ENCODE results near the gene SPNS3.
A peak's percentile ranks its signal among the peaks of the same experiment; 100 is the strongest.

Gene SPNS3

DNA sequence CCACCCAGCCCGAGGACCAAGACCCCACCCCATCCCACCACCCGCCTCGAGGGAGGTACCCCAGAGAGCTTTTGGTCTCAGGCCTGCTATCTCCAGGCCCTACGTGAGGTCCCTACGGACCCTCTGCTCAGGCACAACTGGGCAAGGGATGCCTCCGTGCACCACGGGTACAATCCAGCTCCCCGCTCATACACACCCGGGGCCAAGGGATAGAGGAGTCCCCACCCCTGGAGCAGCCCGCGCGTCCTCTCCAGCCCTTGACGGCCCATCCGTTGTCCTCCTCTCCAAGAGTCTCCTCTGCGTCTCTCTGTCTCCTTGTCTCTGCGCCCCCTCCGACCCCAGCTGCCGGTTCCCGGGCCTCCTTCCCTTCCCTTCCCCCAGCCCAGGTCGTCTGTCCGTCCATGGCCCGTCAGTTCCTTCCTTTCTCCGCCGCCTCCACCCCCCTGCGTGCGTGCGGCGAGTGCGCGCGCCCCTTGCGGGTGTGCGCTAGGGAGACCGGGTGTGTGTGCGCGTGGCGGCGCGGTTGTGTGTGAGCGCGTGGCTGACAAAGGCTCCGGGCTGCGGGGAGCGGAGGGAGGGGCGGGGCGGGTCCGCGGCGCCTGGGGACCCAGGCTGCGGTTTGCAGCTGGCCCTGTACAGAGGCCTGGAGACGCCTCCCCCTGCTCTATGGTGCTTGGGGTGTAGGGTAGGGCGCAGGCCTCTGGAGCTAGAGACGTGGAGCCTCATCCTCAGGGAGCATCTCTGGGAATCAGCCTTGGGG, 65.9 kb downstream of the SPNS3 start:
- peaks cover 47% of the 10 kb centered on the region for H3K79me1 ChIP-seq (ENCODE audit: low read length)
- peak overlapping the region; percentile 86 for H4K91ac ChIP-seq (ENCODE audit: low read depth, low read length)
- H3K14ac ChIP-seq (ENCODE audit: low read length): peak overlapping the region; percentile 88
- H3K4me2 ChIP-seq (ENCODE audit: low read length): peak overlapping the region; percentile 93
- peaks cover 13 to 14% of the 10 kb centered on the region in 2 experiments for H3K36me3 ChIP-seq (ENCODE audit: control insufficient read depth in 1 of 2, insufficient read depth in 2 of 2, low read length in 2 of 2)
- H2AK5ac ChIP-seq (ENCODE audit: low read length): peak overlapping the region; percentile 50
- WGBS (ENCODE audit: extremely low coverage, insufficient coverage, insufficient read length): no CpG with 5 or more reads among the region's 53 CpGs
- no peak for DNase-seq
- peak overlapping the region; percentile 96 for H3K9ac ChIP-seq (ENCODE audit: low read length)
- H3K18ac ChIP-seq (ENCODE audit: low read length): peak overlapping the region; percentile 56
- H3K4me1 ChIP-seq (ENCODE audit: control insufficient read depth in 1 of 2, insufficient read depth in 2 of 2, low read length in 2 of 2): peaks cover 48 to 54% of the 10 kb centered on the region in 2 experiments
- peak overlapping the region; percentile 73 for H2BK5ac ChIP-seq (ENCODE audit: low read depth, low read length, poor library complexity)
- H3K23ac ChIP-seq (ENCODE audit: low read length): no peak overlapping the region
- H2AFZ ChIP-seq (ENCODE audit: insufficient read depth, low read length, poor library complexity): peak overlapping the region; percentile 57
- peak overlapping the region; percentile 19 for H2BK12ac ChIP-seq (ENCODE audit: low read length)
- no peak overlapping the region for H4K12ac ChIP-seq (ENCODE audit: low read depth, low read length)
- H3K4me3 ChIP-seq (ENCODE audit: low read depth, low read length): peak overlapping the region; percentile 88
- peak overlapping the region; percentile 34 for H3K27ac ChIP-seq (ENCODE audit: low read depth, low read length)
- peak overlapping the region; percentile 97 for H3K4ac ChIP-seq (ENCODE audit: low read depth, low read length)
- H3K9me3 ChIP-seq (ENCODE audit: insufficient read depth, low read depth, low read length): no peaks in the 10 kb centered on the region
- peak overlapping the region; percentile 69 for H2BK120ac ChIP-seq (ENCODE audit: insufficient read depth, low read length, poor library complexity)
- H3K27me3 ChIP-seq (ENCODE audit: insufficient read depth, low read length): no peaks in the 10 kb centered on the region
- H4K8ac ChIP-seq (ENCODE audit: low read depth, low read length): peak overlapping the region; percentile 72
- H3K79me2 ChIP-seq (ENCODE audit: control insufficient read depth, insufficient read depth, low read length, poor library complexity): peaks cover 40% of the 10 kb centered on the region

DNA sequence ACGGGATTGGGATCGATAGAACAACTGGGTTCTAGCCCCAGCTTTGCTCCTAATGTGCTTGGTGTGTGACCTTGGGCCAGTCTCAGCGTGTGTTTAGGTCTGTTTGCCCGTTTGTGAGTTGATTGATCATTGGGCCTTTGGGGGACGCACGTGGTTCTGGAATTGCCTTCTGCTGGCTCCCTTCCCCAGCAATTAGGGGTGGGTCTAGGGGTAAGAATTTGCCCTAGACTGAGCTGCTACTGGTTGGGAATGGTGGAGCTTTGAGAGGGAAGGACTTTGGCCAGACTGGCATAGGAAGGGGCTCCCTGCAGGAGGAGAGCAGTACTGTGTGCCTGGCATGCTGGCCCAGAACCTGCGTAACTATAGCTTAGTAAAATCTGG, 66.4 kb downstream of the SPNS3 start:
- Histone ChIP-seq H4K12ac (ENCODE audit: low read depth, low read length) (no peak overlapping the region), H3K36me3 (ENCODE audit: control insufficient read depth in 1 of 2, insufficient read depth in 2 of 2, low read length in 2 of 2) (peaks cover 13 to 14% of the 10 kb centered on the region in 2 experiments), H3K4me3 (ENCODE audit: low read depth, low read length) (peak overlapping the region; percentile 88), H2BK120ac (ENCODE audit: insufficient read depth, low read length, poor library complexity) (peak overlapping the region; percentile 48), H3K9ac (ENCODE audit: low read length) (peak overlapping the region; percentile 96), H3K4ac (ENCODE audit: low read depth, low read length) (peak overlapping the region; percentile 97), H3K4me2 (ENCODE audit: low read length) (peak overlapping the region; percentile 93), H4K8ac (ENCODE audit: low read depth, low read length) (peak overlapping the region; percentile 61), H2BK5ac (ENCODE audit: low read depth, low read length, poor library complexity) (peak overlapping the region; percentile 73), H3K23ac (ENCODE audit: low read length) (no peak overlapping the region), H3K27me3 (ENCODE audit: insufficient read depth, low read length) (no peaks in the 10 kb centered on the region), H3K14ac (ENCODE audit: low read length) (peak overlapping the region; percentile 57), H3K4me1 (ENCODE audit: control insufficient read depth in 1 of 2, insufficient read depth in 2 of 2, low read length in 2 of 2) (peaks cover 52 to 60% of the 10 kb centered on the region in 2 experiments), H2AK5ac (ENCODE audit: low read length) (peak overlapping the region; percentile 5), H2BK12ac (ENCODE audit: low read length) (peak overlapping the region; percentile 11), H2AFZ (ENCODE audit: insufficient read depth, low read length, poor library complexity) (peak overlapping the region; percentile 57), H3K9me3 (ENCODE audit: insufficient read depth, low read depth, low read length) (no peaks in the 10 kb centered on the region), H3K27ac (ENCODE audit: low read depth, low read length) (peak overlapping the region; percentile 34), H3K79me2 (ENCODE audit: control insufficient read depth, insufficient read depth, low read length, poor library complexity) (peaks cover 42% of the 10 kb centered on the region), H3K18ac (ENCODE audit: low read length) (peak overlapping the region; percentile 56), H3K79me1 (ENCODE audit: low read length) (peaks cover 50% of the 10 kb centered on the region), H4K91ac (ENCODE audit: low read depth, low read length) (peak overlapping the region; percentile 86)
- WGBS (ENCODE audit: extremely low coverage, insufficient coverage, insufficient read length): no CpG with 5 or more reads among the region's 7 CpGs
- no peak for DNase-seq

DNA sequence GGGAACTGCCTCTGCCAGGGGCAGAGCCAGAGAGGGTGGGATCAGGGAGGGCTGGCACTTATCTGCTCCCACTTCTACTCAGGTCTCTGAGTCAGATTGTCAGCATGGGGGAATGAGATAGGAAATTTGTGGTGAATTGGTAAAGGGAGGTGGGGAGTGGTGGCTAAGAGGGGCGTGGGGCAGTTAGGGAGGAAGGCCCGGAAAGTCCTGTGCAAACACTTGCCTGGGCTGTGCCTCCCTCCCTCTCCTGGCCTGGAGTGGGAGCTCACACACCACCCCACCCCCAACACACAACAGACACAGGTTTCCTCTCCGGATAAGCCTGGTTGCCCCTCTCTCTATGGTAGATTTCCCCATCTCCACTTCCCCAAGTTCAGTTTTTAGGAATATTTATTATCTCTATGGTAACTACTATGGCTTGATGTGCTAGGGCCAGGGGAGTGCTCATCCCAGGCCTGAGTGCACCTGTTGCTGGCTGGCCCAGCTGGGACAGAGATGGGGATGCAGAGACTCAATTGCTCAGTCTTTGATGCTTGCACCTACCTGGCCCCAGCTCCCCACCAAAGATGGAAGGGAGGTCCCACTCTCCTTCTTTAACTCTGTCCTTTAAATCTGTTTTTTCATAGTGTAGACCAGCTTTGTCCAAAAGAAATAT, 67.7 kb downstream of the SPNS3 start:
- Histone ChIP-seq H2AFZ (ENCODE audit: insufficient read depth, low read length, poor library complexity) (no peak overlapping the region), H3K79me1 (ENCODE audit: low read length) (peaks cover 60% of the 10 kb centered on the region), H2AK5ac (ENCODE audit: low read length) (no peak overlapping the region), H3K14ac (ENCODE audit: low read length) (no peak overlapping the region), H4K91ac (ENCODE audit: low read depth, low read length) (peak overlapping the region; percentile 52), H3K4me3 (ENCODE audit: low read depth, low read length) (peak overlapping the region; percentile 88), H3K23ac (ENCODE audit: low read length) (no peak overlapping the region), H2BK12ac (ENCODE audit: low read length) (no peak overlapping the region), H3K79me2 (ENCODE audit: control insufficient read depth, insufficient read depth, low read length, poor library complexity) (peaks cover 53% of the 10 kb centered on the region), H3K9ac (ENCODE audit: low read length) (no peak overlapping the region), H2BK5ac (ENCODE audit: low read depth, low read length, poor library complexity) (peak overlapping the region; percentile 17), H3K4me2 (ENCODE audit: low read length) (peak overlapping the region; percentile 93), H4K8ac (ENCODE audit: low read depth, low read length) (no peak overlapping the region), H2BK120ac (ENCODE audit: insufficient read depth, low read length, poor library complexity) (peak overlapping the region; percentile 9), H3K9me3 (ENCODE audit: insufficient read depth, low read depth, low read length) (no peaks in the 10 kb centered on the region), H3K18ac (ENCODE audit: low read length) (peak overlapping the region; percentile 34), H3K4me1 (ENCODE audit: control insufficient read depth in 1 of 2, insufficient read depth in 2 of 2, low read length in 2 of 2) (peaks cover 63 to 72% of the 10 kb centered on the region in 2 experiments), H3K27ac (ENCODE audit: low read depth, low read length) (peak overlapping the region; percentile 29), H3K27me3 (ENCODE audit: insufficient read depth, low read length) (no peaks in the 10 kb centered on the region), H4K12ac (ENCODE audit: low read depth, low read length) (no peak overlapping the region), H3K36me3 (ENCODE audit: control insufficient read depth in 1 of 2, insufficient read depth in 2 of 2, low read length in 2 of 2) (peaks cover 13 to 18% of the 10 kb centered on the region in 2 experiments), H3K4ac (ENCODE audit: low read depth, low read length) (peak overlapping the region; percentile 97)
- WGBS (ENCODE audit: extremely low coverage, insufficient coverage, insufficient read length): no CpG with 5 or more reads among the region's 3 CpGs
- DNase-seq: no peak

DNA sequence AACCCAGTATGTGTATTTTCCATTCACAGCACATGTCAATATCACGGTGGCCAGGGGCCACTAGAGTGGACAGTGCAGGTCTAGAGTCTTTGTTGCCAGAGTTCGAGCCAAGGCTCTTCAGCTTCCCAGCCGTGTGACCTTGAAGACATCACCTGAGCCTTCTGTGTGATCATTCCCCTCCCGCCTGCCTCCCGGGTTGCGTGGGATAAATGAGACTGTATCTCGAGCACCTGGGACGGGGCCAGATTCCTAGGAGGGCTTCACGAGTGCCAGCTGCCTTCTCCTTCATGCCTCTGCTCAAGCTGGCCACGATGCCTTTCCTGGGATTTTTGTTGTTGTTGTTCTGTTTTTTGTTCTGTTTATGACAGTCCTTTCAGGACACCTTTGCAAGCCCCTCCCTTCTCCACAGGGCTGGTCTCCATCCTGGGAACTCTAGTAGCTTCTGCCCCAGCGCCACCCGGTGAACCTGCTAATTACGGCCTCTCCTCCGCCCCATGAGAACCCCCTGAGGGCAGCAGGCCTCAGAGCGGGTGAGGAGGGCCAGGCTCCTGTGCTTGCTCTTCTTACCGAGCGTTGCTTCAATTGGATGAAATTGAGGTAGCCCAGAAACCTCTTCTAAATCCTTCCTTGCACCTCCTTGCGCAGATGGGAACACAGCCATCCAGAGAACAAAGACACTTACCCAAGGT, 68.9 kb downstream of the SPNS3 start:
- Histone ChIP-seq H2AFZ (ENCODE audit: insufficient read depth, low read length, poor library complexity) (no peak overlapping the region), H3K4me1 (ENCODE audit: control insufficient read depth in 1 of 2, insufficient read depth in 2 of 2, low read length in 2 of 2) (peaks cover 64 to 78% of the 10 kb centered on the region in 2 experiments), H2BK5ac (ENCODE audit: low read depth, low read length, poor library complexity) (peak overlapping the region; percentile 43), H3K23ac (ENCODE audit: low read length) (no peak overlapping the region), H4K91ac (ENCODE audit: low read depth, low read length) (peak overlapping the region; percentile 65), H2AK5ac (ENCODE audit: low read length) (peak overlapping the region; percentile 14), H3K4me3 (ENCODE audit: low read depth, low read length) (no peak overlapping the region), H3K9me3 (ENCODE audit: insufficient read depth, low read depth, low read length) (no peaks in the 10 kb centered on the region), H3K36me3 (ENCODE audit: control insufficient read depth in 1 of 2, insufficient read depth in 2 of 2, low read length in 2 of 2) (peaks cover 17 to 27% of the 10 kb centered on the region in 2 experiments), H3K27me3 (ENCODE audit: insufficient read depth, low read length) (no peaks in the 10 kb centered on the region), H4K12ac (ENCODE audit: low read depth, low read length) (no peak overlapping the region), H3K9ac (ENCODE audit: low read length) (no peak overlapping the region), H2BK120ac (ENCODE audit: insufficient read depth, low read length, poor library complexity) (peak overlapping the region; percentile 1), H3K79me2 (ENCODE audit: control insufficient read depth, insufficient read depth, low read length, poor library complexity) (peaks cover 62% of the 10 kb centered on the region), H3K4me2 (ENCODE audit: low read length) (peak overlapping the region; percentile 5), H3K79me1 (ENCODE audit: low read length) (peaks cover 62% of the 10 kb centered on the region), H4K8ac (ENCODE audit: low read depth, low read length) (peak overlapping the region; percentile 10), H3K18ac (ENCODE audit: low read length) (peak overlapping the region; percentile 33), H2BK12ac (ENCODE audit: low read length) (peak overlapping the region; percentile 68), H3K4ac (ENCODE audit: low read depth, low read length) (peak overlapping the region; percentile 76), H3K27ac (ENCODE audit: low read depth, low read length) (peak overlapping the region; percentile 91), H3K14ac (ENCODE audit: low read length) (peak overlapping the region; percentile 43)
- no peak for DNase-seq
- no CpG with 5 or more reads among the region's 18 CpGs for WGBS (ENCODE audit: extremely low coverage, insufficient coverage, insufficient read length)

All from trophoblast cell (in vitro differentiated cells and primary cell).